A673 (cell line): ENCODE results near the gene STMN3. TPM values are rescaled to one million over a fixed set of nuclear protein-coding genes. Genes with fewer than 3 reads are reported as not detected.

Experiments
- BruUV-seq: library from RNA; stranded (reverse); fragments of 400-500 nt; replicated peaks from 2 replicates; lab custom pipeline; 2021; lab: Mats Ljungman, UMichigan
- CTCF ChIA-PET: fragments of 300-600 bp; sonication (Branson Sonifier 250); formaldehyde crosslinking; loops from one replicate; lab custom pipeline; 2022; ENCODE audit warnings: antibody characterized with exemption; lab: Charles Lee
- POLR2A ChIA-PET: fragments of 300-600 bp; sonication (Branson Sonifier 250); formaldehyde crosslinking; loops from one replicate; lab custom pipeline; 2022; ENCODE audit warnings: antibody characterized with exemption; ENCODE audit not compliant: low non-redundant PET; lab: Charles Lee
- DNase-seq: peaks from one replicate; pipeline ENCODE4 v3.0.0-alpha.2; 2015; ENCODE audit warnings: low spot score
- H3K27ac ChIP-seq: fragments of 200-600 bp; sonication (generic); 2 replicates; pipeline ENCODE4 v1.5.1; 2016; ENCODE audit warnings: mixed run types, low read depth, mild to moderate bottlenecking, mixed read lengths, antibody characterized with exemption, low read length; ENCODE audit not compliant: poor library complexity, severe bottlenecking
- H3K27me3 ChIP-seq: fragments of 200-600 bp; sonication (generic); replicated peaks from 2 replicates; pipeline ENCODE4 v1.6.1; 2017; ENCODE audit warnings: mixed run types, low read depth, mild to moderate bottlenecking, mixed read lengths, antibody characterized with exemption, low read length; ENCODE audit not compliant: insufficient read depth, poor library complexity
- H3K36me3 ChIP-seq: fragments of 200-600 bp; sonication (generic); 2 replicates; pipeline ENCODE4 v1.6.1; 2016; ENCODE audit warnings: mixed run types, mild to moderate bottlenecking, mixed read lengths, antibody characterized with exemption, low read length; ENCODE audit not compliant: insufficient read depth, poor library complexity, severe bottlenecking
- H3K4me1 ChIP-seq: fragments of 200-600 bp; sonication (generic); 2 replicates; pipeline ENCODE4 v1.6.1; 2017; ENCODE audit warnings: mixed run types, mild to moderate bottlenecking, mixed read lengths, antibody characterized with exemption, low read length; ENCODE audit not compliant: insufficient read depth, poor library complexity, severe bottlenecking
- H3K4me3 ChIP-seq: fragments of 200-600 bp; sonication (generic); 2 replicates; pipeline ENCODE4 v1.5.1; 2016; ENCODE audit warnings: low read depth, mixed run types, mild to moderate bottlenecking, mixed read lengths, low read length; ENCODE audit not compliant: poor library complexity, severe bottlenecking
- H3K9me3 ChIP-seq: fragments of 200-600 bp; sonication (generic); 2 replicates; pipeline ENCODE4 v1.6.1; 2016; ENCODE audit warnings: mixed run types, low read depth, mild to moderate bottlenecking, mixed read lengths, antibody characterized with exemption, low read length; ENCODE audit not compliant: poor library complexity, severe bottlenecking
- EZH2 ChIP-seq: fragments of 200-600 bp; sonication (generic); IDR thresholded peaks from 2 replicates; pipeline ENCODE4 v1.6.1; 2017; ENCODE audit warnings: borderline replicate concordance, low read depth, mild to moderate bottlenecking, mixed read lengths, antibody characterized with exemption, low read length; ENCODE audit not compliant: poor library complexity, severe bottlenecking
- intact Hi-C: fragments of 100-400 bp; cut with micrococcal nuclease; formaldehyde crosslinking; loops from one replicate; pipeline ENCODE4 v1.10.0; 2022; ENCODE audit not compliant: unreplicated experiment
- total RNA-seq: library from RNA; stranded (reverse); gene quantifications from 2 replicates; pipeline ENCODE4 v1.2.3, GENCODE V29; 2021
- TF ChIP-seq, protein P1 (sequence below): fragments of 300-800, 200-600 bp; sonication (generic); conservative IDR thresholded peaks from 2 replicates; pipeline ENCODE4 v1.5.1; 2017; ENCODE audit warnings: low read depth, mild to moderate bottlenecking, antibody characterized with exemption, low read length, moderate library complexity, mixed read lengths

STMN3 gene
- total RNA-seq, 1 experiment from 2014 or later, result 115 TPM

DNA sequence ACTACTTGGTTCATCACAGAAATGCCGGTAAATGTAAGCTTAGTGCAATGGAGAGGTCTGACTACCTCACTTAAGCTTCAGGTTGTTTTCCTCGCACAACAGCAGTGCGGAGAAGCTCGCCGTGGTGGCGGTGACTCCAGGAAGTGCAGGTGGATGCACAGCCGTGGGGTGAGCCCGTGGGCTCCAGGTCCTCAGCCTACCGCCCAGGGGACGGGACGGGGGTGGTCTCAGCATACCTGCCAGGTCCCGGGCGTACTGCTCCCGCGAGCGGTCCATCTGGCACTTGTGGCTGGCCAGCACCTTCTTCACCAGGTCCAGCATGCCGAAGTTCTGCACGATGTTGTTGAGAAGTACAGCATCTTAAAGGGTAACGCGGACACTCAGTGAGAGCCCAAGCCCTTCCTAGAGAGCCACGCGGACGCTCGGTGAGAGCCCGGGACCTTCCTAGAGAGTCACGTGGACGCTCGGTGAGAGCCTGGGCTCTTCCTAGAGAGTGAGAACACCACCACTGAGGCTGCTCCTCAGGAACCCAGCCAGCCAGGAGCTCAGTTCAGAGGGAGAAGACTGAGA is 61.4 kb downstream of the STMN3 start:
- no peak for TF ChIP-seq EZH2
- TF ChIP-seq, protein P1, sequence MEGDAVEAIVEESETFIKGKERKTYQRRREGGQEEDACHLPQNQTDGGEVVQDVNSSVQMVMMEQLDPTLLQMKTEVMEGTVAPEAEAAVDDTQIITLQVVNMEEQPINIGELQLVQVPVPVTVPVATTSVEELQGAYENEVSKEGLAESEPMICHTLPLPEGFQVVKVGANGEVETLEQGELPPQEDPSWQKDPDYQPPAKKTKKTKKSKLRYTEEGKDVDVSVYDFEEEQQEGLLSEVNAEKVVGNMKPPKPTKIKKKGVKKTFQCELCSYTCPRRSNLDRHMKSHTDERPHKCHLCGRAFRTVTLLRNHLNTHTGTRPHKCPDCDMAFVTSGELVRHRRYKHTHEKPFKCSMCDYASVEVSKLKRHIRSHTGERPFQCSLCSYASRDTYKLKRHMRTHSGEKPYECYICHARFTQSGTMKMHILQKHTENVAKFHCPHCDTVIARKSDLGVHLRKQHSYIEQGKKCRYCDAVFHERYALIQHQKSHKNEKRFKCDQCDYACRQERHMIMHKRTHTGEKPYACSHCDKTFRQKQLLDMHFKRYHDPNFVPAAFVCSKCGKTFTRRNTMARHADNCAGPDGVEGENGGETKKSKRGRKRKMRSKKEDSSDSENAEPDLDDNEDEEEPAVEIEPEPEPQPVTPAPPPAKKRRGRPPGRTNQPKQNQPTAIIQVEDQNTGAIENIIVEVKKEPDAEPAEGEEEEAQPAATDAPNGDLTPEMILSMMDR, result no peak
- H3K36me3 ChIP-seq, result peaks cover 2% of the 10 kb centered on the region
- no peak overlapping the region for H3K27ac ChIP-seq
- CTCF ChIA-PET, result no interaction called here
- no peaks in the 10 kb centered on the region for H3K27me3 ChIP-seq
- H3K4me3 ChIP-seq, result no peak overlapping the region
- no peak for DNase-seq
- POLR2A ChIA-PET, result no interaction called here
- H3K4me1 ChIP-seq, result no peaks in the 10 kb centered on the region
- intact Hi-C loops, result no loop called here
- BruUV-seq, result no TSS peak
- no peaks in the 10 kb centered on the region for H3K9me3 ChIP-seq

DNA sequence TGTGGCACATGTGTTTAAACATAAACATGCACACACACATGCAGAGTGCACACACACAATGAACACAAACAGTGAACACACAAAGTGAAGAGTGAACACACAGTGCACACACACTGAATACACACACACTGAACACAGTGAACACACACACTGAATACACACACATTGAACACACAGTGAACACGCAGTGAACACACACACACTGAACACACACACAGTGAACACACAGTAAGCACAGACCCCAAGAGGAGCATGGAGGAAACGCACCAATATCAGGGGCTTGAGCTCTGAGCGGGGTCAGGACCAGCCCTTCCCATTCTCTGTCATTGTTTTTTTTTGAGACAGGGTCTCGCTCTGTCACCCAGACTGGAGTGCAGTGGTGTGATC is 62.1 kb downstream of the STMN3 start:
- Histone ChIP-seq H3K36me3 (peaks cover 2% of the 10 kb centered on the region), H3K27me3 (no peaks in the 10 kb centered on the region), H3K9me3 (no peaks in the 10 kb centered on the region), H3K4me1 (no peaks in the 10 kb centered on the region), H3K27ac (no peak overlapping the region), H3K4me3 (no peak overlapping the region)
- POLR2A ChIA-PET, result no interaction called here
- intact Hi-C loops, result no loop called here
- TF ChIP-seq EZH2, result no peak
- TF ChIP-seq, protein P1, result no peak
- DNase-seq, result no peak
- BruUV-seq, result no TSS peak
- CTCF ChIA-PET, result no interaction called here

DNA sequence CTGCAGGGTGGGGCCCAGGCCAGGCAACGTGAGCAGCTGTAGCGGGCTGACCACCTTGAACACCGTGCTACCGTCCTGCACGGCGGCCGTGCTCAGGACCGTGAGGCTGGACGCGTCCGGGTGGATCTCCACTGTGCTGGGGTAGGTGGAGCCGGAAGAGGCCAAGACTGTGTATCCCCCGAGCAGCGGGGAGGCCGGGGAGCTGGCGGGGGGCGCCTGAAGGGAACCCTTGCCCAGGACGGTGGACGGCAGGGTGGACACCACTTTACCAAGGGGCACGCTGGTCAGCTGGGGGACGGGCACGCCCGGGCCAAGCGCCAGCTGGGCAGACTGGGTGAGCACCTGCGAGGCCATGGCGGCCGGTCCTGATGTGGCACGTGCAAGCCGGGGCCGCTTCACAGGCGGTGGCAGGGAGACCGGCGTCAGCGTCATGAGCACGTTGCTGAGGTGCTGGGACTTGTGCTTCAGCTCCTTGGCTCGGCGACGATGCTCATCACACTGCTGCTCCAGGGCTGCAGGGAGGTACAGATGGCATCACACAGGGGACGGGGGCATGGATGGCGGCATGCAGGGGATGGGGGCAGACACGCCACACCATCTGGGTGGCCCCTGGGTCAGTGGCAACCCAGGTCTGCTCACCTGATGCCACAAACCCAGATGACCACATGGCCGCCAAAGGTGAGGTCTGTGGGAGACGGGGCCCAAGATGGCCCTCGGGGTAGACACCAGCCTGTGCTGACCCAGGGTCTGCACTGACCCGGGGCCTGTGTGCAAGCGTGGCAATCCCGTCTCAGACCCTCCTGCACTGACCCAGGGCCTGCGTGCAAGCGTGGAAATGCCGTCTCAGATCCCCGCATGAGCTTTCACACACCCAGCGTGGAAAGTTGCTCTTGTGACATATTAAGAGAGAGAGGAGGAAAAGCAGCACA is 62.7 kb downstream of the STMN3 start:
- Histone ChIP-seq H3K27me3 (no peaks in the 10 kb centered on the region), H3K36me3 (peaks cover 2% of the 10 kb centered on the region), H3K27ac (no peak overlapping the region), H3K4me1 (no peaks in the 10 kb centered on the region), H3K4me3 (no peak overlapping the region), H3K9me3 (no peaks in the 10 kb centered on the region)
- no peak for DNase-seq
- TF ChIP-seq EZH2, result no peak
- TF ChIP-seq, protein P1, result no peak
- intact Hi-C loops, result no loop called here
- no TSS peak for BruUV-seq
- POLR2A ChIA-PET, result no interaction called here
- CTCF ChIA-PET, result no interaction called here

Other genes starting within 250 kb of the STMN3 start
- 6.6 and 15.1 TPM in 2 replicates for gene KCNQ2, start 180.8 kb downstream of the STMN3 start, total RNA-seq
- 7.5 and 13.7 TPM in 2 replicates for gene EEF1A2, start 154.3 kb downstream of the STMN3 start, total RNA-seq
- gene PPDPF, start 132.7 kb downstream of the STMN3 start, total RNA-seq, result 148 and 176 TPM in 2 replicates
- not detected in 2 replicates for gene PTK6, start 116.0 kb downstream of the STMN3 start, total RNA-seq
- gene SRMS, start 105.7 kb downstream of the STMN3 start, total RNA-seq, result not detected in 2 replicates
- 0.21 and 0.37 TPM in 2 replicates for gene FNDC11, start 99.3 kb downstream of the STMN3 start, total RNA-seq
- 21.0 and 27.2 TPM in 2 replicates for gene HELZ2, start 79.2 kb downstream of the STMN3 start, total RNA-seq
- gene GMEB2, start 26.3 kb downstream of the STMN3 start, total RNA-seq, result 12.8 and 14.2 TPM in 2 replicates
- gene RTEL1, start 4.9 kb upstream of the STMN3 start, total RNA-seq, result 45.6 and 47.8 TPM in 2 replicates
- not detected in 2 replicates for gene TNFRSF6B, start 43.2 kb upstream of the STMN3 start, total RNA-seq
- gene ARFRP1, start 54.6 kb upstream of the STMN3 start, total RNA-seq, result 38.9 and 41.1 TPM in 2 replicates
- gene ZGPAT, start 54.6 kb upstream of the STMN3 start, total RNA-seq, result 28.2 and 28.3 TPM in 2 replicates
- 15.1 and 16.3 TPM in 2 replicates for gene LIME1, start 83.2 kb upstream of the STMN3 start, total RNA-seq
- gene SLC2A4RG, start 86.4 kb upstream of the STMN3 start, total RNA-seq, result 45.8 and 71.0 TPM in 2 replicates
- gene ZBTB46, start 177.8 kb upstream of the STMN3 start, total RNA-seq, result 0.96 and 1.1 TPM in 2 replicates
- gene ABHD16B, start 208.1 kb upstream of the STMN3 start, total RNA-seq, result not detected in 2 replicates
- 80.1 and 89.9 TPM in 2 replicates for gene TPD52L2, start 211.8 kb upstream of the STMN3 start, total RNA-seq
- gene DNAJC5, start 241.7 kb upstream of the STMN3 start, total RNA-seq, result 43.6 and 44.9 TPM in 2 replicates